Activated naive CD4-positive, alpha-beta T cell treated with Interleukin-2 at 50 U/mL for 16 hours (primary cell): ENCODE measurements around the gene ZNF823.
"Not testable (repeated sequence)": the region's sequence is repeated elsewhere in the genome, so short reads cannot be mapped to it uniquely, and the experiment has no call there.

Experiments used
- DNase-seq: peaks from one replicate; pipeline ENCODE4 v3.0.0-alpha.2; 2020

ZNF823 gene

GRCh38 chr19:11676661-11677600, 61.8 kb downstream of the ZNF823 start:
- not testable (repeated sequence) for DNase-seq

DNA sequence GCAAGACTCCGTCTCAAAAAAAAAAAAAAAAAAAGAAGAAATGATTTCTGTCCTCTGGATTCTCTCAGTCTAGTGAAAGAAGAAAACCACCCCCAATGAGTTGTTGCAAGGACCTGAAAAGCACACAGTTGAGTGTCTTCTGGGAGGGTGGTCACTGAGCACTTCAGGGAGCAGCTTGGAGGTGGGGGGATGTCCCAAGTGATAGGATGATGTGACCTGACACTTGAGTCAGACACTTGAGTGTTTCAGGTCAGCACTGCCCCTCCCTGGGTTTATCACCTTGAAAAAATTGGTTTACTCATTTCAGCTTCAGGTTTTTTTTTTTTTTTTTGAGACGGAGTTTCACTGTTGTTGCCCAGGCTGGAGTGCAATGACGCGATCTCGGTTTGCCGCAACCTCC, 63.2 kb downstream of the ZNF823 start:
- no peak for DNase-seq

DNA sequence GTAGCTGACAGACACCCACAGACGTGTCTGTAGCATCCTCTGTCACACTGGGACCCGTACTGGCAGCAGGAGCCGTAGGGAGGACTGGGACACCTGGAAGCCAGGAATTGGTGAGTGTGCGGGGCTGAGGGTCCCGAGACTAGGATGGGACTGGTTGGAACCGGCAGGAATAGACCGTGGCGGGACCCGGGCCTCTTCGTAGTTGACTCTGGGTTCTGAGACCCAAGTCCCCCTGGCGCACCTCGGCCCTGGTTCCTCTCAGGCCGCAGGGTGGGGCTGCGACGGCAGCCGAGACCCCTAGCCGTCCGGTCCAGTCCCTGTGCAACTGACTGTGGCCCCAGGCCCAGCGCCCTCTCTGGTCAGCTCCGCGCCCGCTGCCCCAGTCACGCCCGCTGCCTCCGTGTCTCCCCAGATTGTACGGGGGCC, 64.7 kb downstream of the ZNF823 start:
- no peak for DNase-seq

GRCh38 chr19:11673608-11674041, 65.1 kb downstream of the ZNF823 start:
- DNase-seq: no peak
